Mesendoderm (in vitro differentiated cells): ENCODE measurements around the gene GPR6.
A peak's percentile ranks its signal among the peaks of the same experiment; 100 is the strongest.

Experiments
- DNase-seq: peaks from one replicate; pipeline ENCODE4 v3.0.0; 2013
- H2AK5ac ChIP-seq: 2 replicates; pipeline ENCODE4 v1.6.1; 2013; ENCODE audit warnings: low read length, inconsistent platforms
- H2BK120ac ChIP-seq: 2 replicates; pipeline ENCODE4 v1.6.1; 2013; ENCODE audit warnings: low read depth, mild to moderate bottlenecking, low read length, moderate library complexity, mixed read lengths
- H2BK15ac ChIP-seq: replicated peaks from 2 replicates; pipeline ENCODE4 v1.6.1; 2013; ENCODE audit warnings: low read depth, mild to moderate bottlenecking, moderate library complexity
- H2BK5ac ChIP-seq: 2 replicates; pipeline ENCODE4 v1.6.1; 2013; ENCODE audit warnings: low read length, inconsistent platforms
- H3K18ac ChIP-seq: 2 replicates; pipeline ENCODE4 v1.6.1; 2013; ENCODE audit warnings: mild to moderate bottlenecking, low read length, mixed read lengths
- H3K23ac ChIP-seq: one replicate; pipeline ENCODE4 v1.6.1; 2013; ENCODE audit warnings: low read length
- H3K27ac ChIP-seq: 2 replicates; pipeline ENCODE4 v1.5.1; 2013; ENCODE audit warnings: low read depth, mild to moderate bottlenecking, inconsistent platforms, low read length, moderate library complexity
- H3K27me3 ChIP-seq: 2 replicates; pipeline ENCODE4 v1.6.1; 2013; ENCODE audit warnings: low read length, control low read depth, mild to moderate bottlenecking, inconsistent platforms; ENCODE audit not compliant: insufficient read depth, poor library complexity
- H3K36me3 ChIP-seq: 2 replicates; pipeline ENCODE4 v1.6.1; 2013; ENCODE audit warnings: low read length, inconsistent platforms; ENCODE audit not compliant: control insufficient read depth, insufficient read depth
- H3K4ac ChIP-seq: one replicate; pipeline ENCODE4 v1.6.1; 2013; ENCODE audit warnings: low read depth, mild to moderate bottlenecking, low read length, moderate library complexity
- H3K4me1 ChIP-seq: 2 replicates; pipeline ENCODE4 v1.6.1; 2013; ENCODE audit warnings: low read depth, low read length, inconsistent platforms; ENCODE audit not compliant: control insufficient read depth
- H3K4me2 ChIP-seq: 2 replicates; pipeline ENCODE4 v1.6.1; 2013; ENCODE audit warnings: low read length
- H3K4me3 ChIP-seq: 2 replicates; pipeline ENCODE4 v1.5.1; 2013; ENCODE audit warnings: mild to moderate bottlenecking, low read length
- H3K56ac ChIP-seq: one replicate; pipeline ENCODE4 v1.6.1; 2013; ENCODE audit warnings: low read length
- H3K79me1 ChIP-seq: 2 replicates; pipeline ENCODE4 v1.6.1; 2013; ENCODE audit warnings: low read length, inconsistent platforms
- H3K79me2 ChIP-seq: 2 replicates; pipeline ENCODE4 v1.6.1; 2013; ENCODE audit warnings: mild to moderate bottlenecking, low read length; ENCODE audit not compliant: control insufficient read depth, insufficient read depth
- H3K9ac ChIP-seq: 2 replicates; pipeline ENCODE4 v1.6.1; 2013; ENCODE audit warnings: low read length, inconsistent platforms
- H4K5ac ChIP-seq: one replicate; pipeline ENCODE4 v1.6.1; 2013; ENCODE audit warnings: low read length
- H4K8ac ChIP-seq: one replicate; pipeline ENCODE4 v1.6.1; 2013; ENCODE audit warnings: low read depth, mild to moderate bottlenecking, control low read depth, low read length, moderate library complexity
- WGBS: extraction: QIAGEN DNeasy Blood & Tissue Kit; methylation state at CpG from one replicate; pipeline ENCODE4 v1.1.7; 2013; ENCODE audit warnings: low lambda C conversion rate, missing lambda C conversion rate; ENCODE audit not compliant: insufficient coverage; ENCODE audit errors: extremely low coverage; 5-methylcytosine and 5-hydroxymethylcytosine counted together

GPR6 gene

DNA sequence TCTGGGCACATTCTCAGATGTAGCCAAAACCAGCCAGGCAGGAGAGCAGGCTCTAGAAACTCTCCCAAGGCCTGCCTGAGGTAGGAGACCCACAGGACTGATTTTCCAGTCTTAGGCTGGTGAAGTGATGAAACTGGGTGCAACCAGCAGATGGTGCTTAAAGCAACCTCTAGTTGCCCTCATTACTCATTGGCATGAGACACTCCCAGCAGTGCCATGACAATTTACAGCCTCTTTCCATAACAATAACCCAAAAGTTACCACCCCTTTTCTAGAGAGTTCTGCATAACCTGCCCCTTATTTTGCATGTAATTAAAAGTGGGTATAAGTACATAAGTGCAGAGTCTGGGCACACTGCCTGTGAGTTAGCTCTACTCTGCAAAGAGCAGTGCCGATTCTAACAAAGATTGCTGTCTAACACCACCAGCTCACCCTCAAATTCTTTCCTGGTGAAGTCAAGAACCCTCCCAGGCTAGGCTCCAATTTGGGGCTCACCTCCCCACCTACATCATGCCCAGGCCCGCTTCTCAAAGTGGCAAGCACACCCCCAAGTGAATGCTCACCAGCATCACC lies 14.4 kb upstream of the GPR6 start:
- Histone ChIP-seq H3K23ac (no peak overlapping the region), H3K79me2 (no peaks in the 10 kb centered on the region), H3K4me3 (no peak overlapping the region), H2AK5ac (no peak overlapping the region), H3K9ac (no peak overlapping the region), H2BK15ac (no peak overlapping the region), H4K8ac (no peak overlapping the region), H2BK5ac (no peak overlapping the region), H3K56ac (no peak overlapping the region), H3K27ac (no peak overlapping the region), H3K36me3 (no peaks in the 10 kb centered on the region), H4K5ac (no peak overlapping the region), H3K4ac (no peak overlapping the region), H3K4me2 (no peak overlapping the region), H2BK120ac (no peak overlapping the region), H3K79me1 (no peaks in the 10 kb centered on the region), H3K4me1 (peaks cover 3% of the 10 kb centered on the region), H3K18ac (no peak overlapping the region), H3K27me3 (no peaks in the 10 kb centered on the region)
- DNase-seq: no peak
- WGBS: no CpG with 5 or more reads among the region's 2 CpGs

DNA sequence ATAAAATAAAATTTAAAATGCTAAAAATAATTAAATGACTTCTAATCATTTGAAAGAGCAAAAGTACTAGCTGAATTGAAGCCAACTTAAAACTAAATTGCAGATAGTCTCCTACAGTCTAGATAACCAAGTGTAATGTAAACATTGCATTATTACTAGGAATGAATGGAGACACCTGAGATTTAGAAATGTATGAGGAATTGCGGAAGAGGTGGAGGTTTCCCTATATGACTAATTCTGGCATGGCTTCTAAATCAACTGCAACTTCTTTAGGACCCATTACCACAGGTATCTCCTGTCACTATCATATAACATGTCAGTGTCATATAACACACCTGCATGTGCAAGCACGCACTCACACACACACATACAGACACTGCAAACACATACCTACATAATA lies 13.2 kb upstream of the GPR6 start:
- H2BK120ac ChIP-seq: no peak overlapping the region
- no peaks in the 10 kb centered on the region for H3K36me3 ChIP-seq
- H3K79me2 ChIP-seq: no peaks in the 10 kb centered on the region
- H3K9ac ChIP-seq: no peak overlapping the region
- H3K79me1 ChIP-seq: no peaks in the 10 kb centered on the region
- H3K4me3 ChIP-seq: no peak overlapping the region
- no peak overlapping the region for H2AK5ac ChIP-seq
- H3K4me1 ChIP-seq: peaks cover 3% of the 10 kb centered on the region
- H4K5ac ChIP-seq: no peak overlapping the region
- H3K18ac ChIP-seq: no peak overlapping the region
- no peaks in the 10 kb centered on the region for H3K27me3 ChIP-seq
- no peak overlapping the region for H3K56ac ChIP-seq
- no peak overlapping the region for H3K27ac ChIP-seq
- no peak overlapping the region for H3K4me2 ChIP-seq
- no peak overlapping the region for H2BK15ac ChIP-seq
- no peak for DNase-seq
- no peak overlapping the region for H2BK5ac ChIP-seq
- WGBS: no CpG with 5 or more reads among the region's 2 CpGs
- H4K8ac ChIP-seq: no peak overlapping the region
- H3K23ac ChIP-seq: no peak overlapping the region
- no peak overlapping the region for H3K4ac ChIP-seq

DNA sequence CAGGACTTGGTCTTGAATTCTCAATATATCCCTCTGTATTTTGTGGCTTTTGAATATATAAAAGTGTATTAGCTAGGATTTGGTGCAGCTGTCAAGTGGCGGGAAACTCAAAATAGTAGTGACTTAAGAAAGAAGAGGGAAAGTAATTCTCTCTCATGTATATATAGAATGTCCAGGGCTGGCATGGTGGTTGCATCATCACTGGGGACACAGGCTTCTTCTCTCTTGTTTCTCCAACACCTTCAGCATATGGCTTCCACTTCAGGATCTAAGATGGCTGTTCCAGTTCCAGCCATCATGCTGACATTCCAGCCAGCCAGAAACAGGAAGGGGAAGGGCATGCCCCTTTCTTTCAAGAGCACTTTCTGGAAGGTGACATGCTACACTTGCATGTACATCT lies 11.8 kb upstream of the GPR6 start:
- no CpG with 5 or more reads among the region's 1 CpG for WGBS
- no peak overlapping the region for H2BK15ac ChIP-seq
- H3K56ac ChIP-seq: no peak overlapping the region

DNA sequence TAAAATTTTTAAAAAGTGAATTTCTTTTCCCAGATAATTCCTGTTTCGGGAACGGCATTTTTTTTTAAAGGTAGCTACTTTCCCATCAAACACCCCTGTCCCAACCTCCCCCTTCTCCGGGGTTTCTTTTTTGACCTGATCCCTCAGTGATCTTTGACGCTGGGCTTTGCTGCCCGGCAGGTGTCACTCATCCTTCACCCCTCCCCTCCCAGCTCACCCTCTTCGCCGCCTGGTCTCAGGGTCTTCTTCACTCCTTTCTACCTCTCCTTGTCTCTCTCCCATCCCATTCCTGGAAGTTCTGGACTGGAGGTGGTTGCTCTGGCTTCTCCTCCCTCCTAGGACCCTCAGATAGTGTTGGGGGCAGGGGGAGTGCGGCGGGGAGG lies 329 bp upstream of the GPR6 start:
- Histone ChIP-seq H3K9ac (peak overlapping the region; percentile 39), H2BK5ac (no peak overlapping the region), H2BK120ac (no peak overlapping the region), H3K4ac (no peak overlapping the region), H3K4me1 (no peaks in the 10 kb centered on the region), H2AK5ac (no peak overlapping the region), H3K23ac (no peak overlapping the region), H3K27me3 (peaks cover 4% of the 10 kb centered on the region), H4K5ac (no peak overlapping the region), H4K8ac (no peak overlapping the region), H3K4me3 (peak overlapping the region; percentile 41), H3K4me2 (peak overlapping the region; percentile 94), H3K79me2 (no peaks in the 10 kb centered on the region), H3K18ac (no peak overlapping the region), H2BK15ac (no peak overlapping the region), H3K56ac (peak overlapping the region; percentile 58), H3K27ac (no peak overlapping the region), H3K79me1 (no peaks in the 10 kb centered on the region), H3K36me3 (no peaks in the 10 kb centered on the region)
- DNase-seq: no peak
- no CpG with 5 or more reads among the region's 9 CpGs for WGBS

More for the DNA sequence above, 11.8 kb upstream of the GPR6 start:
- DNase-seq: no peak
- Histone ChIP-seq H3K23ac (no peak overlapping the region), H3K4me1 (peaks cover 3% of the 10 kb centered on the region), H3K4ac (no peak overlapping the region), H3K18ac (no peak overlapping the region), H3K27ac (no peak overlapping the region), H4K5ac (no peak overlapping the region), H3K4me3 (no peak overlapping the region), H3K9ac (no peak overlapping the region), H3K36me3 (no peaks in the 10 kb centered on the region), H2BK5ac (no peak overlapping the region), H3K79me1 (no peaks in the 10 kb centered on the region), H2AK5ac (no peak overlapping the region), H4K8ac (no peak overlapping the region), H2BK120ac (no peak overlapping the region), H3K79me2 (no peaks in the 10 kb centered on the region), H3K4me2 (no peak overlapping the region), H3K27me3 (no peaks in the 10 kb centered on the region)

DNA sequence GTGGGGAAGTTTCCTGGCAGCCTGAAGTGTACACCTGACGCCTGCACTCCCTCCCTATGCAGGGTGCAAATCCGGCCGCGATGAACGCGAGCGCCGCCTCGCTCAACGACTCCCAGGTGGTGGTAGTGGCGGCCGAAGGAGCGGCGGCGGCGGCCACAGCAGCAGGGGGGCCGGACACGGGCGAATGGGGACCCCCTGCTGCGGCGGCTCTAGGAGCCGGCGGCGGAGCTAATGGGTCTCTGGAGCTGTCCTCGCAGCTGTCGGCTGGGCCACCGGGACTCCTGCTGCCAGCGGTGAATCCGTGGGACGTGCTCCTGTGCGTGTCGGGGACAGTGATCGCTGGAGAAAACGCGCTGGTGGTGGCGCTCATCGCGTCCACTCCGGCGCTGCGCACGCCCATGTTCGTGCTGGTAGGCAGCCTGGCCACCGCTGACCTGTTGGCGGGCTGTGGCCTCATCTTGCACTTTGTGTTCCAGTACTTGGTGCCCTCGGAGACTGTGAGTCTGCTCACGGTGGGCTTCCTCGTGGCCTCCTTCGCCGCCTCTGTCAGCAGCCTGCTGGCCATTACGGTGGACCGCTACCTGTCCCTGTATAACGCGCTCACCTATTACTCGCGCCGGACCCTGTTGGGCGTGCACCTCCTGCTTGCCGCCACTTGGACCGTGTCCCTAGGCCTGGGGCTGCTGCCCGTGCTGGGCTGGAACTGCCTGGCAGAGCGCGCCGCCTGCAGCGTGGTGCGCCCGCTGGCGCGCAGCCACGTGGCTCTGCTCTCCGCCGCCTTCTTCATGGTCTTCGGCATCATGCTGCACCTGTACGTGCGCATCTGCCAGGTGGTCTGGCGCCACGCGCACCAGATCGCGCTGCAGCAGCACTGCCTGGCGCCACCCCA lies 1.2 kb downstream of the GPR6 start:
- no peak for DNase-seq
- no CpG with 5 or more reads among the region's 81 CpGs for WGBS
- H3K4me3 ChIP-seq: no peak overlapping the region

More for the DNA sequence above, 1.2 kb downstream of the GPR6 start:
- Histone ChIP-seq H3K9ac (no peak overlapping the region), H2BK120ac (no peak overlapping the region), H3K27ac (no peak overlapping the region), H3K4me1 (no peaks in the 10 kb centered on the region), H2AK5ac (no peak overlapping the region), H3K18ac (no peak overlapping the region), H3K23ac (no peak overlapping the region), H3K56ac (no peak overlapping the region), H3K4ac (no peak overlapping the region), H3K79me1 (no peaks in the 10 kb centered on the region), H3K27me3 (peaks cover 4% of the 10 kb centered on the region), H3K79me2 (no peaks in the 10 kb centered on the region), H2BK15ac (no peak overlapping the region), H3K36me3 (no peaks in the 10 kb centered on the region), H2BK5ac (no peak overlapping the region), H4K8ac (no peak overlapping the region), H4K5ac (no peak overlapping the region), H3K4me2 (peak overlapping the region; percentile 9)
